ENCODE measurements around the gene SLFN11.

Gene SLFN11

GRCh38 chr17:35352284-35352683 is 21.1 kb downstream of the SLFN11 start:
- Histone ChIP-seq H3K4me3 (replicated peaks; ENCODE audit: insufficient read depth, low read length) (no peak overlapping the region), H3K27ac (replicated peaks) (no peak overlapping the region), H3K27me3 (ENCODE audit: insufficient read depth, poor library complexity, severe bottlenecking) (no peaks in the 10 kb centered on the region)
- TF ChIP-seq GABPA (IDR thresholded peaks at IDR 0.05; ENCODE audit: low read depth): no peak
- TF ChIP-seq, protein P1, sequence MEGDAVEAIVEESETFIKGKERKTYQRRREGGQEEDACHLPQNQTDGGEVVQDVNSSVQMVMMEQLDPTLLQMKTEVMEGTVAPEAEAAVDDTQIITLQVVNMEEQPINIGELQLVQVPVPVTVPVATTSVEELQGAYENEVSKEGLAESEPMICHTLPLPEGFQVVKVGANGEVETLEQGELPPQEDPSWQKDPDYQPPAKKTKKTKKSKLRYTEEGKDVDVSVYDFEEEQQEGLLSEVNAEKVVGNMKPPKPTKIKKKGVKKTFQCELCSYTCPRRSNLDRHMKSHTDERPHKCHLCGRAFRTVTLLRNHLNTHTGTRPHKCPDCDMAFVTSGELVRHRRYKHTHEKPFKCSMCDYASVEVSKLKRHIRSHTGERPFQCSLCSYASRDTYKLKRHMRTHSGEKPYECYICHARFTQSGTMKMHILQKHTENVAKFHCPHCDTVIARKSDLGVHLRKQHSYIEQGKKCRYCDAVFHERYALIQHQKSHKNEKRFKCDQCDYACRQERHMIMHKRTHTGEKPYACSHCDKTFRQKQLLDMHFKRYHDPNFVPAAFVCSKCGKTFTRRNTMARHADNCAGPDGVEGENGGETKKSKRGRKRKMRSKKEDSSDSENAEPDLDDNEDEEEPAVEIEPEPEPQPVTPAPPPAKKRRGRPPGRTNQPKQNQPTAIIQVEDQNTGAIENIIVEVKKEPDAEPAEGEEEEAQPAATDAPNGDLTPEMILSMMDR (IDR thresholded peaks at IDR 0.05; ENCODE audit: insufficient read depth, low read length): no peak
- TF ChIP-seq SPI1 (IDR thresholded peaks at IDR 0.05; ENCODE audit: borderline replicate concordance, low read depth): no peak
- TF ChIP-seq POLR2AphosphoS5 (IDR thresholded peaks at IDR 0.05; ENCODE audit: low read depth): no peak
- no peak for TF ChIP-seq REST (IDR thresholded peaks at IDR 0.05; ENCODE audit: insufficient replicate concordance, low read depth)
- no peak for DNase-seq (ENCODE audit: low read depth in 1 of 2, low spot score in 1 of 2)

DNA sequence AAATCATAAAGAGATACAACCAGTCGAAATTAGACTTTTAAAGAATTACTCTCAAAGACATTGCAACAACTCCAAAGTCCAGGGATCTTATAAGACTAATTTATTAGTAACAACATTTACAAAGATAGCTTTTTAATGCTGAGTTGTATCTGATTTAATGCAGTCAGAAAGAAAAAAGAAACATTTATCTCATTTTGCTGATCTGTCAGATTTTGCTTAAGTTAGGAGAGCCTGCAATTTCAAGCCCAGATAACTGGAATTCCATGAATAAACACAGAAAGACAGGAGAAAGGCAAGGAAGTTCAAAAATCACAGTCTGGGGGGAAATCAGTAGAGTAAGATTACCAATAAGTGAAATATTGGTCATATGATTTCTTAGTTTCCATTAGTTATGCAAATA is 22.9 kb downstream of the SLFN11 start:
- no peak for TF ChIP-seq REST (IDR thresholded peaks at IDR 0.05; ENCODE audit: insufficient replicate concordance, low read depth)
- TF ChIP-seq, protein P1 (IDR thresholded peaks at IDR 0.05; ENCODE audit: insufficient read depth, low read length): no peak
- no peak for TF ChIP-seq SPI1 (IDR thresholded peaks at IDR 0.05; ENCODE audit: borderline replicate concordance, low read depth)
- TF ChIP-seq GABPA (IDR thresholded peaks at IDR 0.05; ENCODE audit: low read depth): no peak
- Histone ChIP-seq H3K27ac (replicated peaks) (no peak overlapping the region), H3K4me3 (replicated peaks; ENCODE audit: insufficient read depth, low read length) (no peak overlapping the region), H3K27me3 (ENCODE audit: insufficient read depth, poor library complexity, severe bottlenecking) (no peaks in the 10 kb centered on the region)
- DNase-seq (ENCODE audit: low read depth in 1 of 2, low spot score in 1 of 2): no peak

DNA sequence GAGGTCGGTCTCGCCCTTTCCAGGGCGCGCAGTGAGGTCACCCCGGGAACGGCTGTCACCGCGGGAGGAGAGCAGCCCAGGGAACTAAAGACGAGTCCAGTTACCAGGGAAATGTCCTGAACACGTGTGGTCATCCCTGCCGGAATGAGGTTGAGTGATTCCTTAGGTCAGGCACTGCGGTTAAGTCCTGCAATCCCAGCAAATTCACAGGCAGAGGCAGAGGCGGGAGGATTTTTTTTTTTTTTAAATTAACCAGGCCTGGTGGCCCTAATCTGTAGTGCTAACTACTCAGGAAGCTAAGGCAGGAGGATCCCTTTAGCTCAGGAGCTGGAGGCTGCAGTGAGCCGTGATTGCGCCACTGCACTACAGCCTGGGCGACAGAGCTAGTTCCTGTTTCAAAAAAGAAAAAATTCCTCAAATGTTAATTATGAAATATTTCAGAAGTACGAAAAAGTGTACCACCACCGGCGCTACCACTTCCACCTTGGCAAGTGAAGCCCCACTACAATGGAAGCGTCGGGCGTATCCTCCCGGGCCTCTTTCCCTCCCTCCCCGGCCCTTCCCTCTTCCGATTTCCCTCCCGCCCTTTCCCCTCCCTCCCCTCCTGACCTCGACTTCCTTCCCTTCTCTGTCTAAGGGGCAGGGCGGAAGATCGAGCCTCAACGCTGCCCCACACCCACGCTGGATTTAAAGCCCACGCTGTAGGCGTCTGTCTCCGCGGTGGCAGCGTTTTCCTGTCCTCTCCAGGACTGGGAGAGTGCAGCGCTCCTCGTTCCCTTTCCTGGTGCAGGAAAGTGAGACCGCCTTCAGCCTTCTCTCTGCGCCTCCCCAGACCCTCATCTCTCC is 27.3 kb downstream of the SLFN11 start:
- Histone ChIP-seq H3K27me3 (ENCODE audit: insufficient read depth, poor library complexity, severe bottlenecking) (no peaks in the 10 kb centered on the region), H3K4me3 (replicated peaks; ENCODE audit: insufficient read depth, low read length) (peak overlapping the region; percentile 42), H3K27ac (replicated peaks) (peak overlapping the region; percentile 66)
- TF ChIP-seq, protein P1 (IDR thresholded peaks at IDR 0.05; ENCODE audit: insufficient read depth, low read length): no peak
- peak; percentile 51; the same call in 1 of the 2 replicates for TF ChIP-seq SPI1 (IDR thresholded peaks at IDR 0.05; ENCODE audit: borderline replicate concordance, low read depth)
- peak; percentile 89 to 94 for DNase-seq (ENCODE audit: low read depth in 1 of 2, low spot score in 1 of 2)
